ENCODE results near the gene BACE1-AS.

The BACE1-AS gene

GRCh38 chr11:117327567-117328374 lies 36.6 kb downstream of the BACE1-AS start, which contains the start of gene CEP164:
Gene CEP164, plus strand, starts transcription at chr11:117327854. Its CDS starts 10,733 bp downstream, at chr11:117338587.
- DNase-seq = peak; percentile 100

DNA sequence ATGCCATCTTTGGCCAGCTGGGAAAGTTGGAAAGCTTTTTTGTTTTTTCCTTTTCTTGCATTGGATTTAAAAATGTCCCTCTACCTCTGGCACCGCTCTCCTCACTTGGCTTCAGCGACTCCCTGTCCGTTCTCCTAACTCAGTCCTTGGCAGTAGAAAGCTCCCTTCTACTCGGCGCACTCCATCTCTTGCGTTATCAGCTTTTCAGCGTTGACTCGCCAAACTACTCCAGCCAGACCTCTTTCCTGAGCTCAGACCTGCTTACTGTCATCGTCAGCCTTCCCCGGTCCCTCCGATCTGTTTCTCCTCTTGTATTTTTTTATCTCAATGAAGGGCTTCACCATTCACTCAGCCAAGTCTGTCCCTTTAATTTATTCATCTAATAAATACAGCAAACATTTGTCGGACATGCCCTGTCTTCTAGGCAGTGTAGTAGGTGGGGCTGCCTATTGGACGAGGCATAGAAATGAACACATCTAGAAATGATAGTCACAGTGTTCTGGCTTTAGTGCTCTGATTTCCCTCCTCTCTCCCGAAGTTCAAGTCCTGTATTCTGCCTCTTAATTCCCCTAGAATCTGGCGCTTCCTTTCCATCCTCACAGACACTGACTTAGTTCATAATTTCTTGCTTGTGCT lies 37.3 kb downstream of the BACE1-AS start:
- no peak for DNase-seq

- DNase-seq = no peak
Observed at GRCh38 chr11:117332843-117333242, 41.7 kb downstream of the BACE1-AS start.

DNA sequence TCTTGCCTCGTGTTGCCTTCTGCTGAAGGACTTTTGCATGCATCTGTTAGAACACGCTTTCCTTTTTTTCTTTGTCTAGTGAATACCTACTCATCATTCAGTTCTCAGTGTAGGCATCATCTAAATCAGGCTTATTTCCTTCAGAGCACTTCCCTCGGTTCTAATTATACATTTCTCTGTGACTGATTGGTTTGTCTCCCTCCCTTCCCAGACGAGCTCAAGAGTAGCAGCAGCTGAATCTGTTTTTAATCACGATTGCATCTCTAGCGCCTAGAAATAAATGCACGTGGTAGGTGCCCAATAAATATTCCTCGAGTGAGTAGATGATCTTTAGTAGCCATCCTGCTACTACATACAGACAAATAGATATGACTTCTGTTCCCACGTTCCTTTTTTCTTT lies 42.8 kb downstream of the BACE1-AS start:
- DNase-seq = no peak

- DNase-seq = no peak
Observed at GRCh38 chr11:117334896-117335295, 43.8 kb downstream of the BACE1-AS start.

GRCh38 chr11:117335399-117335798 lies 44.3 kb downstream of the BACE1-AS start:
- no peak for DNase-seq

GRCh38 chr11:117337076-117337475 lies 45.9 kb downstream of the BACE1-AS start:
- no peak for DNase-seq
